IMR-90 (cell line): ENCODE measurements around the gene ZNF136. TPM values are rescaled to one million over a fixed set of nuclear protein-coding genes. Genes with fewer than 3 reads are reported as not detected.

ENCODE experiments used
- ATAC-seq: fragments of 200-7000 bp; cut with Tn5 transposase; 2 replicates; pipeline ENCODE4 v1.9.1; 2020; ENCODE audit warnings: low read depth, mild to moderate bottlenecking, moderate library complexity
- BruUV-seq: library from RNA; stranded (reverse); fragments of 400-500 nt; replicated peaks from 2 replicates; lab custom pipeline; 2021; lab: Mats Ljungman, UMichigan
- CTCF ChIA-PET: fragments of 300-600 bp; formaldehyde crosslinking; extraction: SDS; loops from one replicate; lab custom pipeline; 2021; ENCODE audit warnings: antibody characterized with exemption; lab: Yijun Ruan, JAX
- POLR2A ChIA-PET: fragments of 300-600 bp; sonication (Branson Sonifier 250); formaldehyde crosslinking; loops from one replicate; lab custom pipeline; 2022; ENCODE audit warnings: antibody characterized with exemption; ENCODE audit not compliant: unreplicated experiment; lab: Charles Lee
- DNase-seq: peaks from one replicate; pipeline ENCODE4 v3.0.0; 2013
- H2AFZ ChIP-seq: replicated peaks from 2 replicates; pipeline ENCODE3; 2013; ENCODE audit warnings: low read length, mild to moderate bottlenecking; ENCODE audit not compliant: poor library complexity
- H2AK5ac ChIP-seq: 2 replicates; pipeline ENCODE4 v1.6.1; 2013; ENCODE audit warnings: low read depth, low read length, inconsistent platforms
- H2AK9ac ChIP-seq: replicated peaks from 2 replicates; pipeline ENCODE3; 2013; ENCODE audit warnings: mild to moderate bottlenecking, low read depth, low read length, moderate library complexity; ENCODE audit not compliant: poor library complexity
- H2BK120ac ChIP-seq: 2 replicates; pipeline ENCODE4 v1.6.1; 2013; ENCODE audit warnings: low read depth, low read length, inconsistent platforms
- H2BK15ac ChIP-seq: 3 replicates; pipeline ENCODE4 v1.6.1; 2013; ENCODE audit warnings: low read depth, low read length, inconsistent platforms
- H2BK20ac ChIP-seq: 2 replicates; pipeline ENCODE4 v1.6.1; 2013; ENCODE audit warnings: low read depth, mild to moderate bottlenecking, inconsistent platforms, low read length, moderate library complexity
- H2BK5ac ChIP-seq: 2 replicates; pipeline ENCODE4 v1.6.1; 2013; ENCODE audit warnings: mild to moderate bottlenecking, low read depth, low read length, inconsistent platforms; ENCODE audit not compliant: poor library complexity, severe bottlenecking
- H3K14ac ChIP-seq: replicated peaks from 2 replicates; pipeline ENCODE4 v1.6.1; 2013; ENCODE audit warnings: low read depth, low read length, inconsistent platforms
- H3K18ac ChIP-seq: 2 replicates; pipeline ENCODE4 v1.6.1; 2013; ENCODE audit warnings: low read depth, low read length, control low read depth
- H3K23ac ChIP-seq: 2 replicates; pipeline ENCODE4 v1.6.1; 2013; ENCODE audit warnings: low read depth, low read length, inconsistent platforms
- H3K27ac ChIP-seq: 2 replicates; pipeline ENCODE4 v1.5.1; 2013; ENCODE audit warnings: mild to moderate bottlenecking, control low read depth, low read length; ENCODE audit not compliant: insufficient read depth
- H3K27me3 ChIP-seq: 2 replicates; pipeline ENCODE4 v1.6.1; 2013; ENCODE audit warnings: low read length; ENCODE audit not compliant: control insufficient read depth, insufficient read depth
- H3K36me3 ChIP-seq: 2 replicates; pipeline ENCODE4 v1.6.1; 2013; ENCODE audit warnings: low read length, mixed read lengths; ENCODE audit not compliant: control insufficient read depth, insufficient read depth
- H3K4ac ChIP-seq: 2 replicates; pipeline ENCODE4 v1.6.1; 2013; ENCODE audit warnings: low read depth, low read length, inconsistent platforms
- H3K4me1 ChIP-seq: 2 replicates; pipeline ENCODE4 v1.6.1; 2013; ENCODE audit warnings: low read length, mixed read lengths; ENCODE audit not compliant: control insufficient read depth, insufficient read depth
- H3K4me2 ChIP-seq: 2 replicates; pipeline ENCODE4 v1.6.1; 2013; ENCODE audit warnings: low read depth, mild to moderate bottlenecking, control low read depth, low read length, moderate library complexity
- H3K4me3 ChIP-seq: 2 replicates; pipeline ENCODE4 v1.5.1; 2013; ENCODE audit warnings: low read depth, mild to moderate bottlenecking, control low read depth, low read length, moderate library complexity; ENCODE audit not compliant: insufficient read depth
- H3K56ac ChIP-seq: 2 replicates; pipeline ENCODE4 v1.6.1; 2013; ENCODE audit warnings: low read length, inconsistent platforms; ENCODE audit not compliant: insufficient read depth; ENCODE audit errors: extremely low read depth
- H3K79me1 ChIP-seq, 2 experiments: 2 replicates each; pipeline ENCODE4 v1.6.1; 2013; ENCODE audit warnings: low read length in 2 of 2, inconsistent platforms in 1 of 2, low read depth in 1 of 2
- H3K9ac ChIP-seq: 2 replicates; pipeline ENCODE4 v1.6.1; 2013; ENCODE audit warnings: low read depth, low read length, control low read depth
- H3K9me1 ChIP-seq: 2 replicates; pipeline ENCODE4 v1.6.1; 2013; ENCODE audit warnings: low read length, inconsistent platforms; ENCODE audit not compliant: insufficient read depth
- H3K9me3 ChIP-seq: 2 replicates; pipeline ENCODE4 v1.6.1; 2013; ENCODE audit warnings: low read length; ENCODE audit not compliant: control insufficient read depth, insufficient read depth
- H4K20me1 ChIP-seq: 2 replicates; pipeline ENCODE4 v1.6.1; 2013; ENCODE audit warnings: low read length, inconsistent platforms; ENCODE audit not compliant: insufficient read depth
- H4K5ac ChIP-seq: 2 replicates; pipeline ENCODE4 v1.6.1; 2013; ENCODE audit warnings: mild to moderate bottlenecking, low read depth, low read length, control low read depth
- H4K8ac ChIP-seq, 2 experiments: 2 replicates each; pipeline ENCODE4 v1.6.1; 2013; ENCODE audit warnings: low read depth in 2 of 2, low read length in 2 of 2, control low read depth in 1 of 2, inconsistent platforms in 1 of 2
- H4K91ac ChIP-seq: 2 replicates; pipeline ENCODE4 v1.6.1; 2013; ENCODE audit warnings: low read depth, low read length, inconsistent platforms; ENCODE audit not compliant: insufficient read depth
- FOS ChIP-seq: fragments of 150-350 bp; IDR thresholded peaks from 2 replicates; pipeline ENCODE4 v1.6.1; 2016; ENCODE audit warnings: low read depth, low read length
- MXI1 ChIP-seq: IDR thresholded peaks from 2 replicates; pipeline ENCODE4 v1.6.1; 2012; ENCODE audit warnings: low read depth, mild to moderate bottlenecking, low read length, moderate library complexity, borderline replicate concordance
- NFE2L2 ChIP-seq: fragments of 150-350 bp; IDR thresholded peaks from 2 replicates; pipeline ENCODE4 v1.6.1; 2016; ENCODE audit warnings: low read depth, mild to moderate bottlenecking, low read length
- RAD21 ChIP-seq: IDR thresholded peaks from 2 replicates; pipeline ENCODE4 v1.6.1; 2012; ENCODE audit warnings: low read length, improper control_type of control experiment
- RFX5 ChIP-seq: IDR thresholded peaks from 2 replicates; pipeline ENCODE4 v1.8.0; 2012; ENCODE audit warnings: low read depth, mild to moderate bottlenecking, low read length, moderate library complexity
- SMC3 ChIP-seq: fragments of 150-350 bp; IDR thresholded peaks from 2 replicates; pipeline ENCODE4 v1.6.1; 2016; ENCODE audit warnings: low read depth, mild to moderate bottlenecking, antibody characterized with exemption, low read length, moderate library complexity
- dilution Hi-C: fragments of 300-500 bp; cut with HindIII; formaldehyde crosslinking; loops from one replicate; pipeline ENCODE4 v1.14.3; 2018; ENCODE audit warnings: low sequenced_read_pairs; ENCODE audit not compliant: unreplicated experiment
- in situ Hi-C: fragments of 300-500 bp; cut with MboI; formaldehyde crosslinking; loops from 3 replicates; pipeline ENCODE4 v1.14.3; 2019; ENCODE audit warnings: low sequenced_read_pairs, inconsistent platforms, mixed read lengths
- intact Hi-C: fragments of 100-400 bp; cut with micrococcal nuclease; formaldehyde crosslinking; loops from 2 replicates; pipeline ENCODE4 v1.10.0; 2022
- polyA plus RNA-seq, 3 experiments: library from polyadenylated mRNA; depleted of rRNA; stranded (reverse); fragments of >200 nt; gene quantifications; 2 replicates each; pipeline ENCODE4 v1.2.3, GENCODE V29; 2012; ENCODE audit warnings: low replicate concordance in 1 of 3
- total RNA-seq: library from RNA; depleted of rRNA; stranded (reverse); fragments of >200 nt; gene quantifications from 2 replicates; pipeline ENCODE4 v1.2.3, GENCODE V29; 2012

ZNF136 gene
- total and polyA plus RNA-seq, 2 of the 4 experiments (the other 2 are of a cell fraction): 1.9 to 6.8 TPM

DNA sequence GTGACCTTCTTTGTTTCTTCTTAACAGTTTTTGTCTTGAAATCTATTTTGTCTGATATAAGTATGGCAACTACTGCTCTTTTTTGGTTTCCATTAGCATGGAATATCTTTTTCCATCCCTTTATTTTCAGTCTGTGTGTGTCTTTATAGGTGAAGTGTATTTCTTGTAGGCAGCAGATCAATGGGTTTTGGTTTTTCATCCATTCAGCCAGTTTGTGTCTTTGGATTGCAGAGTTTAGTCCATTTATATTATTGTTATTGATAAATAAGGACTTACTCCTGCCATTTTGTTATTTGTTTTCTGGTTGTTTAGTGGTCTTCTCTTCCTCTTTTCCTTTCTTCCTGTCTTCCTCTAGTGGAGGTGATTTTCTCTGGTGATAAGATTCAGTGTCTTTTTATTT, 54.4 kb downstream of the ZNF136 start:
- intact Hi-C loops (no loop called here), in situ Hi-C loops (no loop called here), dilution Hi-C loops (no loop called here)
- H3K18ac ChIP-seq: no peak overlapping the region
- TF ChIP-seq RFX5: no peak
- no peak for TF ChIP-seq SMC3
- TF ChIP-seq RAD21: no peak
- TF ChIP-seq NFE2L2: no peak
- no peak for TF ChIP-seq FOS
- no peak for TF ChIP-seq MXI1
- no peaks in the 10 kb centered on the region for H3K27me3 ChIP-seq
- no peak overlapping the region for H2BK5ac ChIP-seq
- no peak overlapping the region for H4K91ac ChIP-seq
- no peak overlapping the region for H2BK120ac ChIP-seq
- H3K9ac ChIP-seq: no peak overlapping the region
- no peak overlapping the region for H3K4ac ChIP-seq
- no peak overlapping the region for H4K8ac ChIP-seq
- no peaks in the 10 kb centered on the region for H4K20me1 ChIP-seq
- DNase-seq (no peak), ATAC-seq (no peak)
- CTCF ChIA-PET: no interaction called here
- H3K4me1 ChIP-seq: no peaks in the 10 kb centered on the region
- POLR2A ChIA-PET: no interaction called here
- no peaks in the 10 kb centered on the region for H3K9me1 ChIP-seq
- H2AFZ ChIP-seq: no peak overlapping the region
- H3K27ac ChIP-seq: no peak overlapping the region
- H3K36me3 ChIP-seq: no peaks in the 10 kb centered on the region
- H3K4me2 ChIP-seq: no peak overlapping the region
- no peak overlapping the region for H2AK5ac ChIP-seq
- no peak overlapping the region for H2BK15ac ChIP-seq
- peaks cover 41% of the 10 kb centered on the region for H3K9me3 ChIP-seq
- no peaks in the 10 kb centered on the region for H3K79me1 ChIP-seq
- H2AK9ac ChIP-seq: no peak overlapping the region
- no peak overlapping the region for H2BK20ac ChIP-seq
- no TSS peak for BruUV-seq
- no peak overlapping the region for H3K14ac ChIP-seq
- no peak overlapping the region for H3K56ac ChIP-seq
- no peak overlapping the region for H3K23ac ChIP-seq
- H3K4me3 ChIP-seq: no peak overlapping the region
- H4K5ac ChIP-seq: no peak overlapping the region
